ENCODE data around the gene CTRB2. TPM values are rescaled to one million over a fixed set of nuclear protein-coding genes. Genes with fewer than 3 reads are reported as not detected.
A peak's percentile ranks its signal among the peaks of the same experiment; 100 is the strongest.
"Not testable (repeated sequence)": the region's sequence is repeated elsewhere in the genome, so short reads cannot be mapped to it uniquely, and the experiment has no call there.

Gene CTRB2
- total and polyA plus RNA-seq, 7 experiments from 2014 or later = not detected

DNA sequence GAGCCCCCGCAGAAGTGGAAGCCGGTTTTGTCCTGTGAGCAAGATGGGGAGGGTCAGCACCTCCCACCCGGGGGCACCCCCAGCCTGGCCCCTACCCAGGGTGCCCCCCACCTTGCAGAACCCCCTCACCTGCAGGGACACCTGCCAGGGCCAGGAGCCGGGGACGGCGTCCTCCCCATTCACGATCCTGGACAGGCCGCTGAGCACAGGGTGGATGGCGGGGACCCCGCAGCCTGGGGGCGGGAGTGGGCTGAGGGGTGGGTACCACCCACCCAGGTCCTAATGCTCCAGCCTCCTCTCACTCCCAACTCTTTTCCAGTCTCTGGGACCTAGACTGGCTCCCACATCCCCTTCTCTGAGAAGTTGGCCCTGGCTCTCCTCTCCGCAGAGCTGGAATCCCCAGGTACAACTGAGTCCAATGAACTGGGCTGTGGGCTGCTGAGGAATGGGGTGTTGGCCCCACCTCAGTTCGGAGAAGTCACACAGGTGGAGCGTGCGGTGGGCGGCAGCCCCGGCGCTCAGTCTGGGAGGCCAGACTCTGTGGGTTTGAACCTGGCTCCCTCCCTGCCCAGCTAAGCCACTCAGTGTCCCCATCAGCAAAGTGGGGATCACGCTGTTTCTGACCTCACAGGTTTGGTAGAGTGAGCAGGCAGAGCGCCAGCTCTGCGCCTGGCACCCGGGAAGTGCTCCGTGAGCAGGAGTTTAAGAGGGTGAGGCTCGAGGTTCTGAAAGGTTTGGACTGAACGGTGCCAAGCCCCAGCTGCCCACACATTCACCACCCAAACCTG, 806 bp downstream of the CTRB2 start:
- H3K4me1 ChIP-seq (ENCODE audit: control insufficient read depth in 2 of 2, insufficient read depth in 2 of 2, low read length in 2 of 2); H3K4me3 ChIP-seq (ENCODE audit: low read length); intact Hi-C loops (cut with micrococcal nuclease); H3K27me3 Mint-ChIP-seq; H3K27ac Mint-ChIP-seq; DNase-seq; H3K9me3 ChIP-seq (ENCODE audit: control insufficient read depth in 2 of 3, low read length in 3 of 3); CTCF ChIA-PET; H3K4me3 Mint-ChIP-seq; H3K27me3 ChIP-seq (ENCODE audit: control insufficient read depth in 2 of 2, insufficient read depth in 2 of 2, low read length in 2 of 2); H3K36me3 ChIP-seq (ENCODE audit: control insufficient read depth in 2 of 3, insufficient read depth in 3 of 3, low read length in 3 of 3); H3K27ac ChIP-seq (ENCODE audit: low read depth, low read length); H3K36me3 Mint-ChIP-seq; H3K9me3 Mint-ChIP-seq; POLR2A ChIA-PET: not testable (repeated sequence)
- H3K4me1 Mint-ChIP-seq = peaks cover 3 to 11% (median 10%) of the 10 kb centered on the region in 7 donors
- ATAC-seq = peak; percentile 11

DNA sequence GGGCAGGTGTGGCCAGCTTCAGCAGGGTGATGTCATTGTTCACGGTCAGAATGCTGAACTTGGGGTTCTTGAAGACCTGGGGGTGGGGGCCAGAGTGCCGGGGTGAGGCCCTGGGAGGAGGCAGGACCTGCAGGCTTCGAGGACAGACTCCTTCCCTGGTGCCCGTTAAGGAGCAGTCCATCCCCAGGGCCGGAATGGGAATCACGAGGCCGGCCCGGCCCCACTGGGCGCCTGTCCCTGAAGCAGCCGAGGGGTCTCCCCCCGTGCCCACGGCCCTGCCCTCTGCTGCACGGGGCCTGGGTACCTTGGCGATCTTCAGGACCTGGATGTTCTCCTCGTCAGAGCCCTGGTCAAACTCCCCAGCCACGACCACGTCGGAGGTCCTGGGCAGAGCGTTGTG, 1.5 kb downstream of the CTRB2 start:
- H3K9me3 ChIP-seq (ENCODE audit: control insufficient read depth in 2 of 3, low read length in 3 of 3); H3K36me3 ChIP-seq (ENCODE audit: control insufficient read depth in 2 of 3, insufficient read depth in 3 of 3, low read length in 3 of 3); H3K27ac ChIP-seq (ENCODE audit: low read depth, low read length); H3K4me3 Mint-ChIP-seq; H3K27ac Mint-ChIP-seq; H3K36me3 Mint-ChIP-seq; DNase-seq; CTCF ChIA-PET; H3K9me3 Mint-ChIP-seq; POLR2A ChIA-PET; ATAC-seq; H3K27me3 Mint-ChIP-seq; intact Hi-C loops (cut with micrococcal nuclease); H3K4me3 ChIP-seq (ENCODE audit: low read length); H3K27me3 ChIP-seq (ENCODE audit: control insufficient read depth in 2 of 2, insufficient read depth in 2 of 2, low read length in 2 of 2): not testable (repeated sequence)
- peaks cover 0 to 14% of the 10 kb centered on the region in 2 donors for H3K4me1 ChIP-seq (ENCODE audit: control insufficient read depth in 2 of 2, insufficient read depth in 2 of 2, low read length in 2 of 2)
- H3K4me1 Mint-ChIP-seq = peaks cover 5 to 18% (median 17%) of the 10 kb centered on the region in 7 donors

DNA sequence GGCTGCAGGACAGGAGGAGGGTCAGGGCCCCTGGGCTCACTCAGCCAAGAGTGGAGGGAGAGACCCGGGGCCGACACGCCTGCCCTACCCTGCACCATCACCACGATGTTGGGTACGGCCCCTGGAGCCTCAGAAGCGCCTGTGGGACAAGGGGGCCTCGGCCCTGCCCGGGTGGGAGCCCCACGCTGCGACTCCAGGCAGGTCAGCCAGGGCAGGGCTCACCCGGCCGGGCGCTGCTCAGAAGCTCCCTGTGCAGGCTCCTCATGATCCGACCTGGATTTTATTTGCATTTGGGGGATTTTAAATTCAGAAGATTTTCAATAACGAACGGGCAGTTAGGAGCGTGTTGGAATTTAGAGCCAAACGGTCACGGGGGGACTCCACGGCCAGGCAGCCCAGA, 2.1 kb downstream of the CTRB2 start:
- H3K27me3 ChIP-seq (ENCODE audit: control insufficient read depth in 2 of 2, insufficient read depth in 2 of 2, low read length in 2 of 2); H3K27me3 Mint-ChIP-seq; H3K27ac Mint-ChIP-seq; ATAC-seq; H3K9me3 Mint-ChIP-seq; H3K9me3 ChIP-seq (ENCODE audit: control insufficient read depth in 2 of 3, low read length in 3 of 3); H3K27ac ChIP-seq (ENCODE audit: low read depth, low read length); POLR2A ChIA-PET; DNase-seq; intact Hi-C loops (cut with micrococcal nuclease); H3K36me3 Mint-ChIP-seq; H3K36me3 ChIP-seq (ENCODE audit: control insufficient read depth in 2 of 3, insufficient read depth in 3 of 3, low read length in 3 of 3); H3K4me3 ChIP-seq (ENCODE audit: low read length); H3K4me3 Mint-ChIP-seq; CTCF ChIA-PET: not testable (repeated sequence)
- peaks cover 0 to 14% of the 10 kb centered on the region in 2 donors for H3K4me1 ChIP-seq (ENCODE audit: control insufficient read depth in 2 of 2, insufficient read depth in 2 of 2, low read length in 2 of 2)
- H3K4me1 Mint-ChIP-seq = peaks cover 5 to 23% (median 19%) of the 10 kb centered on the region in 7 donors

DNA sequence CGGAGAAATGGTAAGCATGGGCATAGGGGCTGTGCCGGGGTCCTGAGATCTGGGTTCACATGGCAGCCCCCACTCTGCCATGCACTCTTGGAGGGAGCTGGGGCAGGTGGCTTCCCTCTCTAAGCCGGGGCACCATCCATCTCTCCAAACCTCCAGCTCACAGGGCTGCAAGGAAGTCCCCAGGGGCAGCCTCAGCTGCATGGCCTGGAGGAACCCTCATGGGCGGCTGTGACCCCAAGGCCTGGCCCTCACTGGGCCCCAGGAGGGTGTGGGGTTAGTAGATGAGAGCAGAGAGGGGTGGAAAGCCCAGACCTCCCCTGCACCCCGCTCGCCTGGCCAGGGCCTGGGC, 2.6 kb downstream of the CTRB2 start:
- peaks cover 6 to 28% (median 20%) of the 10 kb centered on the region in 7 donors for H3K4me1 Mint-ChIP-seq
- no peaks in the 10 kb centered on the region for H3K36me3 Mint-ChIP-seq
- intact Hi-C loops (cut with micrococcal nuclease) = no loop called here
- H3K4me3 ChIP-seq (ENCODE audit: low read length) = no peak overlapping the region
- no peaks in the 10 kb centered on the region for H3K9me3 Mint-ChIP-seq
- no peaks in the 10 kb centered on the region for H3K9me3 ChIP-seq (ENCODE audit: control insufficient read depth in 2 of 3, low read length in 3 of 3)
- H3K36me3 ChIP-seq (ENCODE audit: control insufficient read depth in 2 of 3, insufficient read depth in 3 of 3, low read length in 3 of 3) = no peaks in the 10 kb centered on the region
- H3K27me3 ChIP-seq (ENCODE audit: control insufficient read depth in 2 of 2, insufficient read depth in 2 of 2, low read length in 2 of 2) = no peaks in the 10 kb centered on the region
- no peak overlapping the region for H3K27ac Mint-ChIP-seq
- H3K27me3 Mint-ChIP-seq = peaks cover 0 to 7% (median 0%) of the 10 kb centered on the region in 5 donors
- CTCF ChIA-PET = no interaction called here
- ATAC-seq (no peak), DNase-seq (no peak)
- peaks cover 0 to 14% of the 10 kb centered on the region in 2 donors for H3K4me1 ChIP-seq (ENCODE audit: control insufficient read depth in 2 of 2, insufficient read depth in 2 of 2, low read length in 2 of 2)
- no peak overlapping the region for H3K27ac ChIP-seq (ENCODE audit: low read depth, low read length)
- H3K4me3 Mint-ChIP-seq = no peak overlapping the region
- POLR2A ChIA-PET = no interaction called here

DNA sequence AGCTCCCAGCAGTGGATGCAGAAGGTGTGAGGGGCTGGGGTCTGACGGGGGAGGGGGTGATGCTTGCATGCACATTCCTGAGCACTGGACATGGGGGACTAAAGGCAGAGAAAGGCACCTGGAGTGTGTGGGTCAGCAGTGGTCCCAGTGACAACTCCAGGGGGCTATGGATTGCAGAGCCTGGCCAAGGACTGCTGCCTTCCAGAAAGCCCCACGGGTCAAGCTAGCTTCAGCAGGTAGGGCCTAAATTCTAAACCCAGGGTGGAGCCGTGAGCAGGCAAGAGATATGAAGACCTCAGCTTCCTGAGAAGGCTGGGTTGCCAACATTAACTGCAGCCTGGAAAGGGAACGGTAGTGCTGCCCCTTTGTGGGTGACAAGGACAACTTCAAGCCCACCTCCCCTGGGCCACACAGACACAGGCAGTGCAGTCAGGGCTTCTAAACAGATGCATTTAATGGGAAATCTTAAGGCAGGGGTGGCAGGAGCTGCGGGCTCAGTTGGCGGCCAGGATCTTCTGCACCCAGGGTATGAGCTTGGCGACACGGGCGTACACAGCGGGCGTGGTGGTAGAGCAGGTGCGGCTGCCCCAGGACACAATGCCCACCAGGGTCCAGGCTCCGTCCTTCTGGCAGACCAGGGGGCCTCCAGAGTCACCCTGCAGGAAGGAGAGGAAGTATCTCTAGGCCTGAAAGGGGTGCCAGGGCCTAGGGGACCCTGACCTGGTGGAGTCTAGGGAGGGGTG, 3.1 kb downstream of the CTRB2 start:
- ChIA-PET POLR2A (no interaction called here), CTCF (no interaction called here)
- H3K4me3 ChIP-seq (ENCODE audit: low read length) = no peak overlapping the region
- no peaks in the 10 kb centered on the region for H3K36me3 ChIP-seq (ENCODE audit: control insufficient read depth in 2 of 3, insufficient read depth in 3 of 3, low read length in 3 of 3)
- Mint-ChIP-seq H3K4me3 (no peak overlapping the region), H3K27ac (peak overlapping the region in 1 of 9 donors; percentile 38), H3K27me3 (peaks cover 0 to 9% (median 0%) of the 10 kb centered on the region in 5 donors), H3K4me1 (peaks cover 7 to 29% (median 22%) of the 10 kb centered on the region in 7 donors), H3K36me3 (no peaks in the 10 kb centered on the region), H3K9me3 (no peaks in the 10 kb centered on the region)
- H3K27ac ChIP-seq (ENCODE audit: low read depth, low read length) = no peak overlapping the region
- intact Hi-C loops (cut with micrococcal nuclease) = loop anchor here (2.0 kb wide), 1 partner anchor 17 kb away; no protein-coding TSS in a partner anchor
- DNase-seq = no peak
- no peak for ATAC-seq
- H3K9me3 ChIP-seq (ENCODE audit: control insufficient read depth in 2 of 3, low read length in 3 of 3) = no peaks in the 10 kb centered on the region
- no peaks in the 10 kb centered on the region for H3K27me3 ChIP-seq (ENCODE audit: control insufficient read depth in 2 of 2, insufficient read depth in 2 of 2, low read length in 2 of 2)
- H3K4me1 ChIP-seq (ENCODE audit: control insufficient read depth in 2 of 2, insufficient read depth in 2 of 2, low read length in 2 of 2) = peaks cover 0 to 14% of the 10 kb centered on the region in 2 donors

DNA sequence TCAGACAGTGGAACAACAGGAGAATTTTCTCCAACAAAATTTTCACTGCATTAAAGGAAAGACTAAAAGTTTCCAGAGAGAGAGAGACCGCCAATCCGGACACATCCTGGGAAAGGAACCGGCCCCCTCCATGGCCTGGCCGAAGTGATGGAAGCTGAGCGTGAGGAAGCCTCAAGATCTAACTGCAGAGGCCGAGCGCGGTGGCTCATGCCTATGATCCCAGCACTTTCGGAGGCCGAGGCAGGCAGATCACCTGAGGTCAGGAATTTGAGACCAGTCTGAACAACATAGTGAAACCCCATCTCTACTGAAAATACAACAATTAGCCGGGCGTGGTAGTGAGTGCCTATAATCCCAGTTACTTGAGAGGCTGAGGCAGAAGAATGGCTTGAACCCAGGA, 3.9 kb downstream of the CTRB2 start:
- Mint-ChIP-seq H3K27me3 (peaks cover 4 to 13% (median 6%) of the 10 kb centered on the region in 5 donors), H3K36me3 (no peaks in the 10 kb centered on the region), H3K4me3 (no peak overlapping the region), H3K9me3 (no peaks in the 10 kb centered on the region), H3K4me1 (peaks cover 7 to 29% (median 22%) of the 10 kb centered on the region in 7 donors), H3K27ac (peak overlapping the region in 1 of 9 donors; percentile 3)
- Histone ChIP-seq H3K27me3 (ENCODE audit: control insufficient read depth in 2 of 2, insufficient read depth in 2 of 2, low read length in 2 of 2) (no peaks in the 10 kb centered on the region), H3K36me3 (ENCODE audit: control insufficient read depth in 2 of 3, insufficient read depth in 3 of 3, low read length in 3 of 3) (no peaks in the 10 kb centered on the region), H3K27ac (ENCODE audit: low read depth, low read length) (no peak overlapping the region), H3K4me1 (ENCODE audit: control insufficient read depth in 2 of 2, insufficient read depth in 2 of 2, low read length in 2 of 2) (peaks cover 0 to 14% of the 10 kb centered on the region in 2 donors), H3K4me3 (ENCODE audit: low read length) (no peak overlapping the region), H3K9me3 (ENCODE audit: control insufficient read depth in 2 of 3, low read length in 3 of 3) (no peaks in the 10 kb centered on the region)
- ChIA-PET CTCF (no interaction called here), POLR2A (no interaction called here)
- DNase-seq (no peak), ATAC-seq (no peak)
- intact Hi-C loops (cut with micrococcal nuclease) = loop anchor here (2.0 kb wide), 1 partner anchor 18 kb away; no protein-coding TSS in a partner anchor

All from naive thymus-derived CD4-positive, alpha-beta T cell (primary cell).